Mammary epithelial cell (primary cell): Measurements from ENCODE around the gene EPN1.

Source experiments
- EZH2 ChIP-seq: IDR thresholded peaks from 2 replicates; pipeline ENCODE4 v1.6.1; 2012; ENCODE audit warnings: low read length, inconsistent platforms, borderline replicate concordance
- TF ChIP-seq, protein P1 (sequence below), 2 donors: IDR thresholded peaks in 1 of 2; conservative IDR thresholded peaks in 1 of 2; 2 replicates each; pipeline ENCODE4 v1.5.1; 2011 to 2012; ENCODE audit warnings: inconsistent platforms in 2 of 2, low read length in 2 of 2, mild to moderate bottlenecking in 2 of 2, control low read depth in 1 of 2, low read depth in 1 of 2; ENCODE audit not compliant: insufficient read depth in 1 of 2; ENCODE audit errors: extremely low read depth in 1 of 2

GRCh38 chr19:55641426-55642152 is 33.4 kb upstream of the EPN1 start:
- TF ChIP-seq EZH2: no peak
- TF ChIP-seq, protein P1, sequence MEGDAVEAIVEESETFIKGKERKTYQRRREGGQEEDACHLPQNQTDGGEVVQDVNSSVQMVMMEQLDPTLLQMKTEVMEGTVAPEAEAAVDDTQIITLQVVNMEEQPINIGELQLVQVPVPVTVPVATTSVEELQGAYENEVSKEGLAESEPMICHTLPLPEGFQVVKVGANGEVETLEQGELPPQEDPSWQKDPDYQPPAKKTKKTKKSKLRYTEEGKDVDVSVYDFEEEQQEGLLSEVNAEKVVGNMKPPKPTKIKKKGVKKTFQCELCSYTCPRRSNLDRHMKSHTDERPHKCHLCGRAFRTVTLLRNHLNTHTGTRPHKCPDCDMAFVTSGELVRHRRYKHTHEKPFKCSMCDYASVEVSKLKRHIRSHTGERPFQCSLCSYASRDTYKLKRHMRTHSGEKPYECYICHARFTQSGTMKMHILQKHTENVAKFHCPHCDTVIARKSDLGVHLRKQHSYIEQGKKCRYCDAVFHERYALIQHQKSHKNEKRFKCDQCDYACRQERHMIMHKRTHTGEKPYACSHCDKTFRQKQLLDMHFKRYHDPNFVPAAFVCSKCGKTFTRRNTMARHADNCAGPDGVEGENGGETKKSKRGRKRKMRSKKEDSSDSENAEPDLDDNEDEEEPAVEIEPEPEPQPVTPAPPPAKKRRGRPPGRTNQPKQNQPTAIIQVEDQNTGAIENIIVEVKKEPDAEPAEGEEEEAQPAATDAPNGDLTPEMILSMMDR (conservative IDR thresholded peaks at IDR 0.05 in 1 of 2, IDR thresholded peaks at IDR 0.05 in 1 of 2; ENCODE audit: extremely low read depth in 1 of 2, insufficient read depth in 1 of 2, low read depth in 1 of 2, low read length in 2 of 2): no peak
